Right atrium auricular region (tissue), 2 donors: ENCODE results near the gene ASF1B. TPM values are rescaled to one million over a fixed set of nuclear protein-coding genes. Genes with fewer than 3 reads are reported as not detected.

ENCODE experiments used
- DNase-seq: peaks from one replicate; pipeline ENCODE4 v3.0.0-alpha.2; 2019; ENCODE audit warnings: low spot score
- H3K27ac ChIP-seq, 2 donors: fragments of 200-600 bp; sonication (generic); 1 replicate in 1 of 2; 2 replicates in 1 of 2; pipeline ENCODE4 v1.5.1; 2016 to 2019
- H3K27me3 ChIP-seq, 2 donors: fragments of 200-600 bp; sonication (generic); one replicate each; pipeline versions ENCODE4 v1.5.1 to v1.6.0; 2017 to 2019
- H3K36me3 ChIP-seq: fragments of 200-600 bp; sonication (generic); one replicate; pipeline ENCODE4 v1.5.1; 2016
- H3K4me1 ChIP-seq, 2 donors: fragments of 200-600 bp; sonication (generic); one replicate each; pipeline versions ENCODE4 v1.5.1 to v1.6.0; 2017 to 2019
- H3K4me3 ChIP-seq, 2 donors: fragments of 200-600 bp; sonication (generic); 1 replicate in 1 of 2; 2 replicates in 1 of 2; pipeline ENCODE4 v1.5.1; 2017 to 2019; ENCODE audit warnings: mild to moderate bottlenecking in 1 of 2, moderate library complexity in 1 of 2
- H3K9me3 ChIP-seq, 2 donors: fragments of 200-600 bp; sonication (generic); one replicate each; pipeline ENCODE4 v1.5.1; 2019
- total RNA-seq, 2 donors: library from RNA; depleted of rRNA; stranded (reverse); fragments of >200 nt; gene quantifications; one replicate each; pipeline ENCODE4 v1.1.0, GENCODE V29; 2016
- TF ChIP-seq, protein P1 (sequence below), 2 donors: fragments of 200-600 bp; sonication (generic); IDR thresholded peaks; one replicate each; pipeline ENCODE4 v1.5.1; 2019; ENCODE audit warnings: antibody characterized with exemption in 2 of 2

The ASF1B gene
- total RNA-seq, 2 donors from 2014 or later, result 0.43 to 1.4 TPM

DNA sequence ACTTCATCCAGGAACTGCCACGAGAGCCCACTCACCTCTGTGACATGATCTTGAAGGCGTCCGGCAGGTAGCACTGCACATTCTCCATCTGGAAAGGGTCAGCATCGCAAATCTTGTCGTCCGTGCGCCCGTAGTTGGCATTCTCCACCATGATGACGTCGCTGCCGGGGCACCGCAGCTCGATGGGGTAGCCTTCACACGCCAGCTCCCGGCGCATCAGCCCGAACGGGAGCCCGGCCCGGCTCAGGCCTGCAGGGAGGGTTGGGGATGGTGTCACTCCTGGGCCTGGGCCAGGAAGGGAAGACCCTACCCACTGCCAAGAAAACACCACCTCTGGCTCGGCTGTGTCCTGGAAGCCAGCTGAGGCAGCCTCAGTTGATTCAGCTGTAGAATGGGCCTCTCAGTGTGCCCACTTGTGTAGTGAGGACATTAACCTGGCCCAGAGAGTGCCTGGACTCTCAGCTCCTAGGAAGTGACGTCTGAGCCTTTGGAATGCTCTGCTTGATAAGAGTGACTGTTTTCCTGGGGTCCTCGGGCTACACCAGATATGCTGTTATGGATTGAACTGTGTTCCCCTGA, 41.2 kb upstream of the ASF1B start:
- DNase-seq, result no peak
- Histone ChIP-seq H3K4me1 (no peaks in the 10 kb centered on the region), H3K4me3 (no peak overlapping the region), H3K27me3 (no peaks in the 10 kb centered on the region), H3K27ac (no peak overlapping the region), H3K36me3 (peaks cover 13% of the 10 kb centered on the region), H3K9me3 (no peaks in the 10 kb centered on the region)
- TF ChIP-seq, protein P1, sequence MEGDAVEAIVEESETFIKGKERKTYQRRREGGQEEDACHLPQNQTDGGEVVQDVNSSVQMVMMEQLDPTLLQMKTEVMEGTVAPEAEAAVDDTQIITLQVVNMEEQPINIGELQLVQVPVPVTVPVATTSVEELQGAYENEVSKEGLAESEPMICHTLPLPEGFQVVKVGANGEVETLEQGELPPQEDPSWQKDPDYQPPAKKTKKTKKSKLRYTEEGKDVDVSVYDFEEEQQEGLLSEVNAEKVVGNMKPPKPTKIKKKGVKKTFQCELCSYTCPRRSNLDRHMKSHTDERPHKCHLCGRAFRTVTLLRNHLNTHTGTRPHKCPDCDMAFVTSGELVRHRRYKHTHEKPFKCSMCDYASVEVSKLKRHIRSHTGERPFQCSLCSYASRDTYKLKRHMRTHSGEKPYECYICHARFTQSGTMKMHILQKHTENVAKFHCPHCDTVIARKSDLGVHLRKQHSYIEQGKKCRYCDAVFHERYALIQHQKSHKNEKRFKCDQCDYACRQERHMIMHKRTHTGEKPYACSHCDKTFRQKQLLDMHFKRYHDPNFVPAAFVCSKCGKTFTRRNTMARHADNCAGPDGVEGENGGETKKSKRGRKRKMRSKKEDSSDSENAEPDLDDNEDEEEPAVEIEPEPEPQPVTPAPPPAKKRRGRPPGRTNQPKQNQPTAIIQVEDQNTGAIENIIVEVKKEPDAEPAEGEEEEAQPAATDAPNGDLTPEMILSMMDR (IDR thresholded peaks at IDR 0.05), result no peak

DNA sequence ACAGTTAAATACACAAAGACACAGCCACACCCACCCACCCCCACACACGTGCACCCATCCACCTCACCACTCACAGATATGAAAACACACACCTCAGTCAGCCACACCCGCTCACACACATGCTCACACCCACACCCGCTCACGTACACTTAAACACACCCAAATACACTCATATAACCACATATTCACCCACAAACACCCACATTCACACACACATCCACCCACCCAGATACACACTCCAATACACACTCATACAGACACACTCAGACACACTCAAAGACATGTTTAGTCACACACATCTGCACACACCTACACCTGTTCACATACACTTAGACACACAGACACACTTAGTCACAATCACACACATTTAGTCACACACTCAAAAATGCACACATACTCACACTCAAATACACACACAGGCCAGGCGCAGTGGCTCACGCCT, 39.0 kb upstream of the ASF1B start:
- no peaks in the 10 kb centered on the region for H3K27me3 ChIP-seq
- H3K27ac ChIP-seq, result no peak overlapping the region
- no peak for DNase-seq
- no peaks in the 10 kb centered on the region for H3K4me1 ChIP-seq
- TF ChIP-seq, protein P1 (IDR thresholded peaks at IDR 0.05), result no peak
- H3K4me3 ChIP-seq, result no peak overlapping the region
- H3K9me3 ChIP-seq, result no peaks in the 10 kb centered on the region
- peaks cover 32% of the 10 kb centered on the region for H3K36me3 ChIP-seq

DNA sequence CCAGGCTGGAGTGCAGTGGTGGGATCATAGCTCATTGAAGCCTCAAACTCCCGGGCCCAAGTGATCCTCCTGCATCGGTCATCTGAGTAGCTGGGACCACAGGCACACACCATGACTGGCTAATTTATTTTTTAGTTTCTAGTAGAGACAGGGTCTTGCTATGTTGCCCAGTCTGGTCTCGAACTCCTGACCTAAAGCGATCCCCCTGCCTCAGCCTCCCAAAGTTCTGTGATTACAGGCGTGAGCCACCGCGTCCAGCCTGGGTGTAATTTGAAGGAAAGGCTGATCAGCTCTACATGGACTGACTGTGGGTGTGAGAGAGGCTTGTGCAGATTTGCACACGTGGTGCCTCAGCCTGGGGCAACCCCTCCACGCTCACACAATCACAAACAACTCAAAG, 38.5 kb upstream of the ASF1B start:
- Histone ChIP-seq H3K4me1 (no peaks in the 10 kb centered on the region), H3K27ac (no peak overlapping the region), H3K4me3 (no peak overlapping the region), H3K27me3 (no peaks in the 10 kb centered on the region), H3K36me3 (peaks cover 37% of the 10 kb centered on the region), H3K9me3 (no peaks in the 10 kb centered on the region)
- no peak for DNase-seq
- TF ChIP-seq, protein P1 (IDR thresholded peaks at IDR 0.05), result no peak

DNA sequence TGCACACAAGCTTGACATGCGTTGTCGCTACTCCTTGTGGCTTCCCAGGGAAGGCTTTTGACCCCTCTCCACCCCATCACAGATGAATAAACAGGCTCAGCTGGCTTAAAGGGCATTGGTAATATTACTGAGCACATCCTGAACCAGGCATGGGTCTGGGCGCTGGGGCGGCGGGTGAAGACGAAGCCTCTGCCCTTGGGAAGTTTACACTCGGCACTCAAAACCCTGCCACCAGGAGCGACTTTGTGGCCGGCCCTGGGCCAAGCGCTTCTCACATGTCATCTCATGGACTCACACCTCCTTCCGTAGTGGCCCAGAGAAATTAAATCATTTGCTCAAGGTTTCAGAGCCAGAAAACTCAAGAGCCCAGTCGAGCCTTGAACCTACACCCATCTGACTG, 32.6 kb upstream of the ASF1B start:
- Histone ChIP-seq H3K27me3 (no peaks in the 10 kb centered on the region), H3K4me3 (no peak overlapping the region), H3K36me3 (peaks cover 28% of the 10 kb centered on the region), H3K4me1 (peaks cover 0 to 23% of the 10 kb centered on the region in 2 donors), H3K27ac (no peak overlapping the region), H3K9me3 (no peaks in the 10 kb centered on the region)
- TF ChIP-seq, protein P1 (IDR thresholded peaks at IDR 0.05), result no peak
- no peak for DNase-seq

DNA sequence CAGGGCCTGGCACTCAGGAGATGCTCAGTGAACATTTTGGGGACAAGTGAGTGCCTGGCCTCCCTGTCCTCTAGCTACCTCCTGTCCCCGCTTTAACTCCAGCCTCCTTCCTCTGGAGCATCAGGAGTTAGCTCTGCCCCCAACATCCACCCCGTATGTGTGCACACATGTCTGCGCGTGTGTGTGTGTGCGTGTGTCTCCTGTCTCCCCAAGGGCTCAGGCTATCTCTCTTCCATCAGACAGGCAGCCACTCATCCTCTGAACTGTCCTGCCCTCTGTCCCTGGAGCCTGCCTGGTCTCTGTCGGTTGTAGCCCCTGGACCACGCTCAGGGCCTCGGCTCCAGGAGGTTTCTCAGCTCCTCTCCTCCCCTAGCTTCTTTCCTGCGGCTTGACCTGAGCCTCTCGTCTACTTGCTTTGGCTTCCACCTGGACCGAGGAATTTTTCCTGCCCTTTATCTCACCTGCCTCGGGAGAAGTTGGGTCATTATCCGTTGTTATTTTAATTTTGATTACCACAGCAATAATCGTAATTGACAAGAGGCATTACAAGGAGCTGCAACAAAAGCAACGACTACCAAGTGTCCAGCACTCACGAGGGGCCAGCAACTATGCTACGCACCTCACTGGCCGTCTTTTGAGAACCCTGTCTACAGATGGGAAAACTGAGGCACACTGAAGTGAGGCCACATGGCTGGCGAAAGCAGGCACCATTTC, 32.0 kb upstream of the ASF1B start:
- TF ChIP-seq, protein P1 (IDR thresholded peaks at IDR 0.05), result no peak
- H3K4me3 ChIP-seq, result no peak overlapping the region
- no peak for DNase-seq
- H3K27ac ChIP-seq, result no peak overlapping the region
- H3K4me1 ChIP-seq, result peaks cover 0 to 23% of the 10 kb centered on the region in 2 donors
- H3K27me3 ChIP-seq, result no peaks in the 10 kb centered on the region
- no peaks in the 10 kb centered on the region for H3K9me3 ChIP-seq
- peaks cover 28% of the 10 kb centered on the region for H3K36me3 ChIP-seq
